Globus pallidus (tissue), 1 donor: Measurements from ENCODE around the gene XRCC3.

Experiments
- DNase-seq: peaks from one replicate; pipeline ENCODE4 v3.0.0-alpha.2; 2015; ENCODE audit warnings: low spot score

Gene XRCC3

DNA sequence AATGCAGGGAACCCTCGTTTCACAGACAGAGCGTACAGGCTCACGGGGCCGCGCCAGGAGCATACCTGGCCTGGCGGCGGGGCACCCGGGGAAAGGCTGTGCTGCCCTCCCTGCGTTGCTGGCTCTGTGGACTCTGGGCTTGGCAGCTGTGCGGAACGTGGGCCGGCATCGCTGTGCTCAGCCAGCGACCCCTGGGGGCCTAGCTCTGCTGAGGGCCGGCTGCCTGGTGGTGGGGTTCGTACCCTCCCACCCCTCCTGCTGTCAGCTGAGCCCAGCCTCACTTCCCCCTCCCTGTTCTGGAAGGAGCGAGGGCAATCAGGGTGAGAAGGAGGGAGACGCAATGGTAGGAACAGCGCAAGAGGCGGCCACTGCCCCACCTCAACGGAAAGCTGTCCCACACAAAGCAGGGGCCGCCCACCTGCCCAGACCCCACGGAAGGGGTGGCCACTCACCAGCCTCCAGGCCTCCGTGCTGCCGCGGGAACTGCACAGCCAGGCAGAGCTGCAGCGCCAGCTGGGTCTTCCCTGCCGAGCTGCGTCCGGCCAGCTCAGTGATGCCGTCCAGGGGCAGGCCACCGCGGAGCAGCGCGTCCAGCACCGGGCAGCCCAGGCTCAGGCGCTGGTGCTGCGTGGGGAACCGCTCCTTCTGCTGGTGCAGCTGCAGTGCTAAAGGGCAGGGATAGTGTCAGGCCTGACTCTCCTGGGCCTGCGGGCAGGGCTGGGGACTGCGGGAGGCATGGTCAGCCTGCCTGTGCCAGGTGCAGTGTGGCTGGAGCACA lies 8.5 kb downstream of the XRCC3 start:
- DNase-seq: no peak

DNA sequence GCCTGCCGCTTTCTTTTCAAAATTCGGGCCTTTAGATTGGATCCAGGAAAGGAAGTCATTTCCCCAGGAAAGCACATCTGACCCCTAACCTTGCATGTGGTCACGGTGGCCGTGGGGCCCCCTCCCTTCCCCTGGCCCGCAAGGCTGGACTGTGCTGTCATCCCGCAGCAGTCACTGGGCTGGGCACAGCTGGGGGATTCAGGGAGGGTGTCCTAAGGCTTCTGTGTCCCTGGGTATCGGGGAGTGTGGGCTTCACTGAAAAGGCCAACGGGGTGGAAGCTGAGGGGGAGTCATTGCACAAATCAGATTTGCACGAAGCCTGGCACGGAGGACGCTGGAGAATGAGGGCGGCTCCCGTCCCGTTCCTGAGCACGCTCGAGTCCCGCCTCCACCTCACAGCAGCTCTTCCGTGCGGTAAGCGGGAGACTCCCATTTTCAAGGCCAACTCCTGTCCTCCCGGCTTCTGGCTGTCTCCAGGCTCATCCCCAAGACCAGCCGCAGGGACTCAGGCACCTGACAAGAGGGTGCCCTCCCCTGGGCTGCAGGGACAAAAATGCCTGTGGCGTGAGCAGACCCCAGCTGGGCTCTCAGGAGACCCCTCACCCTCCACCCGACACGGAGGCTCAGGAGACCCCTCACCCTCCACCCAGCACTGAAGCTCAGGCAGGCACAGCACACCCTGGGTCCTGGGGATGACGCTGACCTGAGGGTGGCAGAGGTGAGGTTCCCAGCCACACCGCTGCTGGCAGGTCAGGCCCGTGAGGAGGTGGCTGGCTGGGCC lies 9.6 kb downstream of the XRCC3 start:
- no peak for DNase-seq

DNA sequence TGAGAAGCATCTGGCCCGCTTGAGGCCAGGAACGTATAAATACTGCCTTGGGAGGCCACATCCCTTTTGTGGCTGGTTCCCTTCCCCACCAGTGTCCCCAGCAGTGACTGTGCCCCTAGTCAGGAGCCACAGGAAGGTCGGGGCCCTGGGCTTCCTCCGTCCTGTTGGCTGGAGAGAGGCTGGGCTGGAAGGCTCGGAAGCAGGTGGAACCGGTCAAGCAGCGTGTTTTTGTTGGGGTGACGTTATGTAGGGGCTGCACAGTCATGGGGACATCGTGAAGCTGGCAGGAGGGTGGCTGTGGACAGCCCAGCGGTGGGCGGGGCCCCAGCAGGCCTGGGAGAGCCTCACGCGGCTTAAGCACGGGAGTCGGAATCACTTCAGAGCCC lies 10.1 kb downstream of the XRCC3 start:
- no peak for DNase-seq

DNA sequence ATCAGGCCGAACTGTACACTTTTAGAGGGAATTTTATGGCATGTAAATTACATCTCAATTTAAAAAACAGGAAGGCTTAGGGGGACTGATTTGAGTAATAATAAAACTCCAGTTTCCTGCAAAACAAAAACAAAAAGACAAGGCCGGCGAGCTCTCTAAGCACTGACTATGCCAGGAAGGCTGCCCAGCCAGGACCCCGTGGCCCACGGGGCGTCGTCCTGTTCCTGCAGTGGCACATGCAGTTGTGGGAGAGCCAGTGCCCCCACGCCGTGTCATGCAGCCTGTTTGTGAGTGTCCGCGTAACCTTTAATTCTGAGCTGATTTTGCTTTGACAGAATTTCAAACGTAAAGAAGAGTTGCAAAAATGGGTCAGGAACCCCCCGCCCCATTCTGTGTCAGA lies 10.5 kb downstream of the XRCC3 start:
- no peak for DNase-seq

DNA sequence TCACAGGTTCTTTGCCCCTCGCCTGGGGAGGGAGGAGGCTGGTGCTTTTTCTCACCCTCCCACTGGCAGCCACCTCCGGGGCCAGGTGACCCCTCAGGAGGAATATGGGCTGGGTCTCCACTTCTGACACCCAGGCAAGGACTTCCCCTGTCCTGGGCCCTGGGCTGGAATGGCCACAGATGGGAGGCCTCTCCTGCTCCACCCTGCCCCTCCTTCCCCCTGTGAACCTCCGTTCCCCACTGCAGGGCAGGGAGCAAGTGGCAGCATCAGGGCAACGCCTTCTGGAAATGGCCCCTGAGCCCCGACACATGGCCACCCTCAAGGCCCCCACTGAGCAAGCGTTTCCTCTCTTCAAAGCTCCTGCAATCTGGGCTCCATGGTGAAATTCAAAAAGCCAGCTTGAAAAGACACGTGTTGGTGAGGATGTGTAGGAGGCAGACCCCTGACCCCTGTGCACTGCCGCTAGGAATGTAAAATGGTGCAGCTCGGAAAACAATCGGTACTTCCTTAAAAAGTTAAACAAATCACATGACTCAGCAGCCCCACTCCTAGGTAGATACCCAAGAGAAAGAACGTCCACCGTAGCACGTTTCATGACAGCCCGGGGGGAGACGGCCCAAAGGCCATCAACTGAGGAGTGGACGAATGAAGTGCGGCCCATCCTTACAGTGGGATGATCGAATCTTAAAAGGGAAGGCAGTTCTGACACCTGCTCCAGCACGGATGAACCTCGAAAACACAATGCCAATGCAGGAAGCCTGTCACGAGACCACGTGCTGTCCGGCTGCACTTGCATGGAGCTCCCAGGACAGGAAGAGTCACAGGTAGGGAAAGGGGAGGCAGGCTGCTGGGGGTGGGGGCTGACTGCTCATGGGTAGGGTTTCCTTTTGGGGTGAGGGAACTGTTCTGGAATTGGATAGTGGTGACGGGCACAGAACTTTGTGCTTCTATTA lies 11.5 kb downstream of the XRCC3 start:
- no peak for DNase-seq

DNA sequence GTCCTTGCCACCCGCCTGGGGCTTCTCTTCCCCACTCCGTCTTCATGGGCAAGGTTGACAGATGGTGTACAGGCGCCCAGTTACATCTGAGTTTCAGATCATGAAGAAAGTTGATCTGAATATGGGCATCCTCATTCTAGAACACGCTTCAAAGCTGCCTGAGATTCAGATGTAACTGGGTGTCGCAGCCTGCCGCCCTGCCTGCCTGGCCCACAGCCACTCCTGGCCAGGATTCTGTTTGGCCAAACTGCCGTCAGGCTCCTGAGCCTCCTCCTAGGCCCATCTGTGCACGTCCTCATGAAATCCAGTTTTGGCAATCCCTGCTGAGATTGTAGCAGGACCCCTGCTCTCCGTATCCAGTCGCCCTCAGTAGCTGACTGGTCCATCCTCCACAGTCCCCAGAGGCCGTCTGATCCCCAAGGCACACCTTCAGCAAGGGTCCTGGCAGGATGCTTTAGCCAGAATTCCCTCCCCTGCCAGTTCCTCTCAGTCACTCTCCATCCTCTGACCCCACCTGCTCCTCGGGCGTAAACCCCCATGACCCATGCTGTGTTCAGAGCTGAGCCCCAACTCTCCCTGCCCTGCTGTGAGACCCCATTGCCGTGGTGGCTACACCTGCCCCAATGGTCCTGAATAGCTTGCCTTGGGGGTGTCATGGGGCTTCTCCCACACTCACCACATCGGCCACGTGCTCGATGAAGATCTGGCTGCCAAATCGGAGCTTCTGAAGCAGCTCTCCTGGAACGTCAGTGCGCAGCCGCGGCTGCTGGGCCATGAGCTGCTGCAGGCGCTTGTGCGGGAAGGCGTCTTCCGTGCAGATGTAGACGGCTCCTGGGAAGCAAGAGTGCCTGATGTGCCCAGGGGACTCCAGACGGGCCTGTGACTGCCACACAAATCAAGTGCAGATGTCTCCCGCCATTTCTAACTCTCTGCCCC lies 12.5 kb downstream of the XRCC3 start:
- DNase-seq: no peak

DNA sequence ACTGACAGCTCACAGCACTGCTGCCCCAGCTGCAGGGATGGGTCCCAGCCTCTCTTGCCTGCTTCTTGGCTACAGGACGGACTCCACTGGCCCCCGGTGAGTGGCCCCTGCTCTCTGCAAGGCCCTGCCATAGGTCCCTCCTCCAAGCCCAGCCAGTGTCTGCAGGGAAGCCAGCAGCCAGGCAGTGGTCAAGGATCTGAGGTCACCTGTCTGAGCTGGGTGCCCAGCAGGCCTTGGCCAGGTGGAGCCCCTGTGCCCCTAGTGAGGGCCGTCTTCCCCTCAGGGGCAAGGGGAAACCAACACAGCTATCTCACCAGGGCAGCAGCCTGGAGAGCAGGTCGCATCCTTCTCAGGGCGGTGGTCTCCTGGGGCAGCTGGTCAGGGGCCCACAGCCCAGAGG lies 13.2 kb downstream of the XRCC3 start:
- no peak for DNase-seq

DNA sequence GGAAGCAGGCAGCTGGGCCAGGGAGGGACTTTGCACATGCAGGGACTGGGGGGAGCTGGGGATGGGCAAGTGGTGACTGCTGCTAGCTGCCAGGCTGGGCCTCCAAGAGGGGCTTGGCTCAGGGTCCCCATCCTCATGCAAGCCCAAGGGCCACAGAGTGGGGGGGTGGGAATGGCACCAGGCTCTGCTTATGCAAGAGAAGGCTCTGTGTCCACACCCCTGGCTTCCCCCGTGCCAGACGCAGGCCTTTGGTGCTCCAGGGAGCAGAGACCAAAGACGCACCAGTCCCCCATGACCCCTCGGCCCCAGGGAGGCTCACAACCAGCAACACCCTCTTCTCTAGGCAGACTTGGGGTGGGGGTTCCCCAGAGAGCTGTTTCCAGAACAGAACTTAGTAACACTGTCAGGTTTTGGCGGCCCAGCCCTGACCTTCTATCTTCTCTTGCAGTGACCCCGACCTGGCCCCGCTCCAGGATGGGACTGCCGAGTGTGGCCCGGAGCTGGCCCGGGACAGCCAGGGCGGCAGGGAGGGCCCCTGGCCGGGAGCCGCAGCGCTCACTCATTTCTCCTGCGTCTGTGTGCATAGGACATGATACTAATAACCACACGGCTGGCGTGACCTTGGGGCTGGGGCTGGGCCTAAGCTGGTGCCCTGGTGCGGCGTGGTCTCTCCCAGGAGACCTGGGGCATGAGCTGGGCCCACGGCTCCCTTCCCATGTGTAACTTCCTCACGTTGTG lies 14.3 kb downstream of the XRCC3 start:
- DNase-seq: no peak

DNA sequence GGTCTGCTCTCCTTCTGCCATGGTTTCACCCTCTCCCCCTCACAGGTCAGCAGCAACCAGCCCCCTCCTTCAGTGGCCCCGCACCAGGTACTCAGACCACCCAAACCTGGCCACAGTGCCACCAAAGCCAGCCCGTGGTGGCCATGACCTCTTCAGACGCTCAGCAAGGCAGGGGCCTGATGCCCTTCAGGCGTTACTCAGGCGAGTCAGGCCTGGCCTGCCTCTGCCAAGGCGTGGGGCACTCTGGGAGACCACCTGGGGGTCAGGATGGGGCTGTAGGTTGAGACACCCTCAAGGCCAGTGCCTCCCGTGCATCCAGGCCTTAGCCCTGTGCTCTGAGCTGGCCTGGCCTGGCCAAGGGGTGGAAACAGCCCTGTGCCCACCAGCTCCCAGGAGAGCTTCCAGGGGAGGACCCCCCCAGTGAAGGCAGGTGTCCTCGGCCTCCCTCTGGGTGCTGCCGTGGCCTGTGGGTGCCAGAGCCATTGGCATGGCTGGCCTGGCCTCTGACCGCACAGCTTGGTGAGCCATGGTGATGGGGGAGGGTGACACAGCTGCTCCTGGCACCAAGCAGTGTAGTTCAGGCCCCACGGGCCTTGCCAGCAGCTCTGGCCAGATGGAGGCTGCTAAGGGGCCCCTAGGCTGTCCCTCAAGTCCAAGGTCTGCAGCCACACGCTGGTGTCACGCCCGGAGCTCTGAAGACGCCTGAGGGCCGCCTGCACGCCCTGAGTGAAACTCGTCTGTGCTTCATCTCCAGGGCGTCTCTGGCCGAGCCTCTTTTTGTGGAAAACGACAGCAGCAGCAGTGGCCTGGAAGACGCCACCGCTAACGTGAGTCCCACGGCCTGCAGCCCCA lies 15.1 kb downstream of the XRCC3 start:
- peak; percentile 89 for DNase-seq

DNA sequence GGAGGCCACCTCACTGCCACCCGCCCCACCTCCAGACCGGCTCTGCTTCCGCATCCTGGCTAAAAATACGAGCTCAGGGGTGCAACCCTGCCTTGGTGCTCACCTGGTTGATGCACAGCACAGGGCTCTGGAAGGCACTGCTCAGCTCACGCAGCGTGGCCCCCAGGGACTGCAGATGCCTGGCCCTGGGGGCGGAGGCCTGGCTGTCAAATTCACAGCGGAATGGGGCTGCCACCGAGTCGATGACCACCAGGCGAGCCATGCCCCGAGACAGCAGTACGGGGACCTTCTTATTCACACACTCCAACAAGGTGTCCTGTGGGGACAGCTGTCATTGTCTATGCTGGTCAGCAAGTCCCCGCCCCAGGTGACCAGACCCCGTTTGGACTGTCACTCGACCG lies 16.0 kb downstream of the XRCC3 start:
- DNase-seq: no peak

DNA sequence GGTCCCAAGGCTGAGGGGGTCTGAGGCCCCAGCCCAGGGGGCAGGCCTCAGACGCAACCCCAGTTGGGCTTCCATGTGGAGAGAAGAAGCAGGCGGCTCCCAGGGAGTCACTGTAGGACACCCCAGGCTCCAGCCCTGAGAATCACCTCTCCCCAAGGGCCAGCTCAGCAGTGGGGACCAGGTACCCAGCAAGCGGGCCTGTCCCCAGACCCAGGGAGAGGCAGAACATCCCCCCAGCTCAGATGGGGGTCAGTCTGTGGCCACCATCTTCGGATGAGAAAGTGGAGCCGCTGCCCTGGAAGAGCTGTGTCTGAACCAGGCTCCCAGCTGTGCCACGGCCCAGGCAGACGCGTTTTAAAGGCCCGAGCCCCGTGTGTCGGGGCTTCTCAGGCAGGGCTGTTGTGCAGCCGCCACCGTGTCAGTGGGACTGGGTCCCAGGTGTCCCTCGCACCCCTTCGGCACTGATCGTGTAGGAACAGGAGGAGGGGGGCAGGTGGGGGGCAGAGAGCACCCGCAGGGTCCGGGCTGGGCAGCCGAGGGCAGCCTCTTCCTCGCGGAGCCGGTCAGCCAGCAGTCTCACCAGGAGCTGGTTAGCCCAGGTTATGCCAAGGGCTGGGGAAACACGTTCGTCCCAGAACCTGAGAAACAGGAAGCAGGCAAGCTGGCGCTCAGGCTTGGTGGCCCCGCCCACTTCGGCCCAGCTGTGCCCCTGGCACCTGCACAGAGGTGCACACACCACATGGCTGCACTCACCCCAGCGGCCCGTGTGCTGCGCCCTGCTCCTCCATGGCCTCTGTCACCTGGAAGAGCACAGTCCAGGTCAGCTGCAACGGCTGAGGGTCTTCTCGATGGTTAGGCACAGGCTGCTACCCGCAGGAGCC lies 16.6 kb downstream of the XRCC3 start:
- DNase-seq: no peak

DNA sequence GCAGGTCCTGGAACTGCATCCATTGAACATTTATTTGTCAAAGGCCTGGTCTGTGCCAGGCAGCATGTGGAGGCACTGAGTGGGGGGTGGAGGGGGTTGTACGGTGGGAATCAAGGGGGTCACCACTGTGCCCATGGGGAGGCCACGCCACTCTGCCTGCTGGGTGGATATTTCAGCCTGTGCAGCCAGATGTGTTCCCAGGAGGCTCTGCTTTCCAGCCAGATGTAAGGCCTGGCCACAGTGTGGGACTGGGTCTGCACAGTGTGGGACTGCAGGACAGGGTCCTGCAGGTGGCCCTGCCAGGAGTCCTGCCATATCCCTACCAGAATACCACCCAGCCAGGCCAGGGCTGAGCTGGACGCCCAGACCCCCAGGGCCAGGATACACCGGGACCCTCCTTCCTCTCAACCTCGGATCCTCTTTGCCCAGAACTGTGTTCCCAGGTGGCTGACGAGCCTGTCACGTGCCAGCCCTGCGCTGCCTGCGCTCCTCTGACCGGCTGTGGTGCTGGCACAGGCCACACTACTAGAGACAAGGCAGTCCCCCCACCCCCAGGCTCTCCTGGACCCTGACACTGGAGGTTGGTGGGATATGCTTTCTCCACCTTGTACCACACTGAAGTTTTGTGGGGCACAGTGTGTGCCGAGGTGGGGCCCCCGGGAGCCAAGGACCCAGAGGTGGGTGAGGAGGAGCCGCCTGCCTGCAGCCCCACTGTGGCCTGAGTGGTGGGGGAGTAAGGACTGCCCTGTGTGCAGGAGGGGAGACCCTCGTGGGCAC lies 17.5 kb downstream of the XRCC3 start:
- no peak for DNase-seq

DNA sequence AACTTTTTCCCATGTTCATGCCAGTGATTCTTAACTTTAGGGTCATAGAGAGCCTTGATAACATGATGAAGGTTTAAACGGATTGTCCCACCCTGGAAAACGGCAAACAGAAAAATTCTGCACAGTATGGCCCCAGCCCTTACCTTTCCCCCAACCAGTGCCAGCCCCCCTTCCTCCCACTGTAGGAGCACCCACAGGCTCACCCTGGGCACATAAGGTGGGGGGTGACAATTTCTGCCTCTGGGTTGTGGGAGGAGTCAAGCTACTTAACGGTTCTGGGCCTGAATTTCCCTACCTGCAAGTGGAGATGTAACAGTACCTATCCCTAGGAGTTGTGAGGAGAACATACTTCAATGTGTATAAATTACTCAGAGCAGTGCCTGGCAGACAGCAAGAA lies 18.0 kb downstream of the XRCC3 start:
- DNase-seq: no peak

DNA sequence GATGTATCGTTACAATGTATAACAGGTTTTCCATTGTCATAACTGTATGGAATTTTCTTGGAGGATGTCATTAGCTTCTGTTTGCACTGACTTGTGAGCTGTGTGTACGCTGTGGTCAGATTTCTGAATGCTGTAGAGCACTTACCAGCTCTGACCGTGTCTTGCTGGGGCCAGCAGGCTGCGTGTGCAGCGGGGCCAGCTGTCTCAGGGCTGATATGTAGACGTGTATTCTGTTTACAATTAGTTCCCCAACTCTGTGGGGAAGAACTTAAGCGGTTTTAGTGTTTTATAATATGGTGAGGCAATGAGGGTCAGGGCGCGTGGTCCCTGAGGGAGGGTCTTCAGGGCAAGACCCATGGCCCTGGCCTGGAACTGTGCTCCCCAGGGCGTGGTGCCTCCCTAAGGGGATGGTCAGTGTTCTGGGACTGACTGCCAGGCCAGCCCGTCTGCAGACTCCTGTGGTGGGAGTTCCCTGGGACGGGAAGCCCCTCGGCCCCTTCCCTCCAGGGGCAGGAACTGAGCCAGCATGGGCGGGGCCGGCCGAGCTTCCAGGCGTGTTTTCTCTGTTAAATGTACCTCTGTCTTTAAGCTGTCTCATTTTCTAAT lies 18.7 kb downstream of the XRCC3 start:
- DNase-seq: no peak

DNA sequence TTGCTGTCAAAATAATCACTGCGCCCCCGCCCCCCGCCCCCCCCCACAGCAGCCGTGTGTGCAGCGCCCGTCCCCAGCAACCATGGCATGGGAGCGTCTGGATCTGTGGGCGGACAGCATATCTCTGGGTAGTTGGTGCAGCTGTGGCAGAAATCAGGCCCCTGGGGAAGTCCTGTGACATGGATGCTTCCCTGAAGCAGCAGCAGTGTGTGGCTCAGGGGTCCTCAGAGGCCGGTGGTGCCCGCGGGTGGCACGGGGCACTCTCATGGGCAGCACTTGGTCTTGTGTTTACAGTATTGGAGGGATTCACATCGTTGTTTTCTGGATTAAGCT lies 19.2 kb downstream of the XRCC3 start:
- DNase-seq: no peak

DNA sequence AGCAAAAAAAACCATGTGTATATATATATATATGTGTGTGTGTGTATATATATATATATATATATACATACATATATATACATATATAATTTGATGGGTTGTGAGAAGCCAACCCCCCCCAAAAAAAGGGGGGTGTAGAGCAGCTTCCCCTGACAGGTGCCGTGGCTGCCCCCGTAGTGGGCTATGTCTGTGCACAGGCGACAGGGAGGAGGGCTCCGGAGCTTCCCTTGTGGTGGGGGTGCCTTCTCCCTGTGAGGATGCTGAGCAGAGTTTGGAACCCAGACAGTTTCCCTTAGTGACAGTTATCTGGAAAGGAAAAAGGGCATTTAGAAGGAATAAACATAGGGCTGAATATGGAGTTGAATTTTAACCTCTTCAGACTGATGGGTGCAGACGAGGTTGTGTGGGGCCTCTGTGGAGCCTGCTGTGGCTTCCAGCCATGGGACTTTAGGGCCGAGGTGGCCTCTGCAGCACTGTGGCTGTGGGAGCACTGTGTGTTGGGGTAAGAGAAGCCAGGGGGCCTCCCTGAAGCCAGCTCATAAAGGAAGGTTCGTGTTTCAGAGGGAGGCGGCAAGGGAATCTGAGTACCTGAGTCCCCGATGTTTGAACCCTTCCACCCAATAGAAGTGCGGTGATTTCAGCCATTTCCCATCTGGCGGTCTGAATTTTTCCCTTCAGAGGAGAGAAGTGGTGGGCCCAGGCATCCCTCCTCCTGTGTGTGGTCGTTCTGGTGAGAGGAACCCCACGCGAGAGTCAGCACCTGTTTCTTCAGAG lies 19.8 kb downstream of the XRCC3 start:
- DNase-seq: no peak

DNA sequence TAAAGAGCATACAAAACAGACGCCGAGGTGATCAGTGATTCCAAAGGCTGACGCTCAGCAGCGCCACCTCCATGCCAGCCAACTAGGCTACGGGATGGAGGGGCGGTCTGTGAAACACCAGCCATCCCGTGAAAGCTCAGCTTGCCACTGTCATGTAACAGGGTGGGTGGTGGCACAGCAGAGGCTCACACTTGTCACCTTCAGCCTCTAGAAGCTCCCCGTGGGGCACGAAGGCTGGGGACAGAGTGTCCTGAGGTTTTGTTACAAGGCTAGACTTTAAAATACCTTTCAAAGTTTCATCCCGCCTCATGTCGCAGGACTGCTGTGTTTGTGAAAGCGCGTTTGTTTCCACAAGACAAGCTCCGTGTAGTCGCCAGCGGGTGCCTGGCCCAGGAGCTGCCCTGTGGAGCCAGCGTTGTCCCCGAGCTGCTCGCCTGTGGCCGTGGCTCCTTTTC lies 20.7 kb downstream of the XRCC3 start:
- DNase-seq: no peak
